OCI-LY1 (cell line): ENCODE data around the gene TMC5.

Source experiments
- CTCF ChIP-seq: fragments of 200-600 bp; sonication (generic), shearing (Covaris generic); IDR thresholded peaks from 2 replicates; pipeline ENCODE4 v1.5.1; 2017; ENCODE audit warnings: mild to moderate bottlenecking, antibody characterized with exemption, low read length, moderate library complexity, mixed read lengths
- EZH2 ChIP-seq: fragments of 200-600 bp; sonication (generic), shearing (Covaris generic); IDR thresholded peaks from 2 replicates; pipeline ENCODE4 v1.8.0; 2017; ENCODE audit warnings: borderline replicate concordance, mixed run types, mild to moderate bottlenecking, antibody characterized with exemption, low read length, moderate library complexity, mixed read lengths

DNA sequence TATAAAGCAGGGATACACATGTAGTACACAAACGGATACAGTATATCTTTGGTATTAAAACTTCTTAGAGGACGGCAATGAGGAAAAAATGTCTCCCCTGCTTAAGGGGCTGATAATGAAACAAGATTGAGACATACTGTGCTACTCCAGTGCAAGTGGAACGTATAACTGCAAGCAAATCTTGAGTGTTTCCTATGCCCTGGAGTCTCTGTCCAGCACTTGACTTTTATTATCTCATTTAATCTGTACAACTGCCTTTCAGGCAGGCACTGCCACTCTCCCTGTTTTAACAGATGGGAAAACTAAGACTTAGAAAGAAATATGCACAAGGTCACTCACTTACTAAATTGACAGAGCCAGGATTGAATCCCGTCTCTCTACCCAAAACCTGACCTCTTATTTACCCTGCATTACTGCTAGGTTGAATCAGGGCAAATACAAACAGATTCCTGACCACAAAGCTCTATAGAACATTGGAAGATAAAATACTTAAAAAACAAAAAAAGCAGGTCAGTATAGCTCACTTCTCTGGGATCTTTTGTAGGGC lies 28.7 kb downstream of the TMC5 start:
- TF ChIP-seq CTCF (no peak), EZH2 (no peak)
